Measurements from ENCODE around the gene RYR1. TPM values are rescaled to one million over a fixed set of nuclear protein-coding genes. Genes with fewer than 3 reads are reported as not detected.

Gene RYR1
- total and polyA plus RNA-seq, 8 donors: 1.5 to 5.8 (median 3.6) TPM

DNA sequence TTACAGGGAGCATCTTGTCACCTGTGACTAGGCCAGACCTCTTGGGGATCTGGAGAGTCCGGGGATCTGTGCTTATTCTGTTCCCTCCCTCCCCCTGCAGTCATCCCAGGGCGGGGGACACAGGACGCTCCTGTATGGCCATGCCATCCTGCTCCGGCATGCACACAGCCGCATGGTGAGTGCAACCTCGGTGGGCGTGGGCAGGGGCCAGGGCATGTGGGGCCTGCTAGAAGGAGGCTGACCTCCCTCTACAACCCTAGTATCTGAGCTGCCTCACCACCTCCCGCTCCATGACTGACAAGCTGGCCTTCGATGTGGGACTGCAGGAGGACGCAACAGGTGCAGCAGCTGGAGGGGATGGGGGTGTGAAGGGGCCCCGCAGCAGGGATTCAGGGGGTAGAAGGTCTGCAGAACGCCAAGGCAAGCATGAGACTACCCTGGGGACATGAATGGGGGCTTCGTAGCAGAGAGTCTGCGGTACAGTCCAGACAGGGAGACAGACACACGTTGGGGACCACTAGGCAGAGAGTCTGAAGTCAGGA is 10.0 kb downstream of the RYR1 start:
- H3K27me3 ChIP-seq: peaks cover 0 to 10% of the 10 kb centered on the region in 2 donors
- TF ChIP-seq, protein P1, sequence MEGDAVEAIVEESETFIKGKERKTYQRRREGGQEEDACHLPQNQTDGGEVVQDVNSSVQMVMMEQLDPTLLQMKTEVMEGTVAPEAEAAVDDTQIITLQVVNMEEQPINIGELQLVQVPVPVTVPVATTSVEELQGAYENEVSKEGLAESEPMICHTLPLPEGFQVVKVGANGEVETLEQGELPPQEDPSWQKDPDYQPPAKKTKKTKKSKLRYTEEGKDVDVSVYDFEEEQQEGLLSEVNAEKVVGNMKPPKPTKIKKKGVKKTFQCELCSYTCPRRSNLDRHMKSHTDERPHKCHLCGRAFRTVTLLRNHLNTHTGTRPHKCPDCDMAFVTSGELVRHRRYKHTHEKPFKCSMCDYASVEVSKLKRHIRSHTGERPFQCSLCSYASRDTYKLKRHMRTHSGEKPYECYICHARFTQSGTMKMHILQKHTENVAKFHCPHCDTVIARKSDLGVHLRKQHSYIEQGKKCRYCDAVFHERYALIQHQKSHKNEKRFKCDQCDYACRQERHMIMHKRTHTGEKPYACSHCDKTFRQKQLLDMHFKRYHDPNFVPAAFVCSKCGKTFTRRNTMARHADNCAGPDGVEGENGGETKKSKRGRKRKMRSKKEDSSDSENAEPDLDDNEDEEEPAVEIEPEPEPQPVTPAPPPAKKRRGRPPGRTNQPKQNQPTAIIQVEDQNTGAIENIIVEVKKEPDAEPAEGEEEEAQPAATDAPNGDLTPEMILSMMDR (IDR thresholded peaks at IDR 0.05): no peak
- H3K9me3 ChIP-seq: no peaks in the 10 kb centered on the region
- H3K4me1 ChIP-seq: no peaks in the 10 kb centered on the region
- no peaks in the 10 kb centered on the region for H3K36me3 ChIP-seq
- DNase-seq (peak in 1 of 4 donors; percentile 74), ATAC-seq (no peak)
- intact Hi-C loops (cut with DNase I): no loop called here
- no peak overlapping the region for H3K27ac ChIP-seq
- H3K4me3 ChIP-seq: no peak overlapping the region

DNA sequence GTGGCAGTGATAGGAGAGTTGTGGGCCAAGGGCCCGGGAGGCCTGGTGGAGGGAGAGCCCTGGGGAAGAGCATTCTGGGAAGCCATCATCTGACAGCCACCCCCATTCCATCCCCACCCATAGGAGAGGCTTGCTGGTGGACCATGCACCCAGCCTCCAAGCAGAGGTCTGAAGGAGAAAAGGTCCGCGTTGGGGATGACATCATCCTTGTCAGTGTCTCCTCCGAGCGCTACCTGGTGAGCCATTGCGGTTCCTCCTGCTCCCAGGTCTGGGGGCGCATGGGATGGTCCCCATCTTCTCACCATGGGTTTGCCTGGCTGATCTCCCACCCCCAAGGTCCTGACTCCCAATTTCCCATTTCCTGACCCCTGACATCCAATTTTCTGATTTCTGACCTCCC is 10.5 kb downstream of the RYR1 start:
- DNase-seq (no peak), ATAC-seq (no peak)
- H3K4me1 ChIP-seq: no peaks in the 10 kb centered on the region
- no peaks in the 10 kb centered on the region for H3K36me3 ChIP-seq
- H3K4me3 ChIP-seq: no peak overlapping the region
- H3K9me3 ChIP-seq: no peaks in the 10 kb centered on the region
- intact Hi-C loops (cut with DNase I): no loop called here
- no peak overlapping the region for H3K27ac ChIP-seq
- H3K27me3 ChIP-seq: peaks cover 0 to 10% of the 10 kb centered on the region in 2 donors
- TF ChIP-seq, protein P1 (IDR thresholded peaks at IDR 0.05): no peak

DNA sequence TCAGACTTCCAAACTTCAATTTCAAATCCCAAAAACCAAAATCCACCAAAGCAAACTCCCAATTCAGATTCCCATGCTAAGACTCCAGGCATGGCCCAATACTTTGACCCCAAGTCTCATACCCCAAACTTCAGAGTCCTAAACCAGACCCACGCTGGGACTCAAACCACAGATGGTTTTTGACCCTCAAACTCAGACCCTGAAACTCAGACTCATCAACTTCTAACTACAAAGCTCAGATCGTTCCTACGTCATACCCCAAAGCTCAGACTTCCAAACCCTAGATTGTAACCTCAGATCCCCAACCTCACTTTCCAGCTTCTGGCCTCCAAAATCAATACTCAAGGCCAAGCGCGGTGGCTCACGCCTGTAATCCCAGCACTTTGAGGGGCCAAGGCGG is 11.9 kb downstream of the RYR1 start:
- Histone ChIP-seq H3K27me3 (peaks cover 0 to 10% of the 10 kb centered on the region in 2 donors), H3K27ac (no peak overlapping the region), H3K4me3 (no peak overlapping the region), H3K36me3 (no peaks in the 10 kb centered on the region), H3K9me3 (no peaks in the 10 kb centered on the region), H3K4me1 (no peaks in the 10 kb centered on the region)
- intact Hi-C loops (cut with DNase I): no loop called here
- TF ChIP-seq, protein P1 (IDR thresholded peaks at IDR 0.05): no peak
- ATAC-seq (no peak), DNase-seq (no peak)

DNA sequence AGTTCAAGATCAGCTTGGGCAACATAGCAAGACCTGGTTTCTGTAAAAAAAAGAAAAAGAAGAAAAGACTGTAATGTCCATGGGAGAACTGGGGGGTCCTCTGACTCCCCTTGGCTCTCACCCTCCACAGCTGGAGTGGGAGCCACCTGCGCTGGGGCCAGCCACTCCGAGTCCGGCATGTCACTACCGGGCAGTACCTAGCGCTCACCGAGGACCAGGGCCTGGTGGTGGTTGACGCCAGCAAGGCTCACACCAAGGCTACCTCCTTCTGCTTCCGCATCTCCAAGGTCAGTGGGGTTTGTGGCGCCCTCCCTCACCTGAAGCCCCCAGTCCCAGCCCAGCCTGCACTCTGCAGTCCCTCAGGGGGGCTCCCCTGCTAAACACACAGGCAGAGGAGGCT is 14.7 kb downstream of the RYR1 start:
- intact Hi-C loops (cut with DNase I): no loop called here

DNA sequence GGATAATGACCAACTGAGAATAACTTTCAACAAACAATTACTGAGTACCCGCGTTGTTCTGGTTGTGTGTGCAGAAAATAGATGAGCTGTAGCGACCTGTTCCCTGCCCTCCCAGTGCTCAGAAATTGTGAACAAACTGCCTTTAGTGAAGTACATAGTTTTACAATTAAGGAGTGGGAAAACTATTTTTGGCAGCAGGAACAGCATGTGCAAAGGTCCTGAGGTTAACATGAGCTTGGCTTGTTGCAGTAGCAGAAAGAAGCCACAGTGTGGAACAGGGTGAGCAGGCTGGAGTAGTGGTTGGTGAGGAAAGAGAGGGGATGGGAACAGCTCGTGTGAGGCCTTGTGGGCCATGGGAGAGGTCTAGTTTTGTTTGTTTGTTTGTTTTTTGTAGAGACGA is 16.0 kb downstream of the RYR1 start:
- Histone ChIP-seq H3K4me1 (no peaks in the 10 kb centered on the region), H3K27me3 (no peaks in the 10 kb centered on the region), H3K4me3 (no peak overlapping the region), H3K27ac (no peak overlapping the region), H3K36me3 (no peaks in the 10 kb centered on the region), H3K9me3 (no peaks in the 10 kb centered on the region)
- TF ChIP-seq, protein P1 (IDR thresholded peaks at IDR 0.05): no peak
- no peak for DNase-seq
- intact Hi-C loops (cut with DNase I): no loop called here
- no peak for ATAC-seq

More for the DNA sequence above, 14.7 kb downstream of the RYR1 start:
- Histone ChIP-seq H3K36me3 (no peaks in the 10 kb centered on the region), H3K27me3 (no peaks in the 10 kb centered on the region), H3K27ac (no peak overlapping the region), H3K4me1 (no peaks in the 10 kb centered on the region), H3K9me3 (no peaks in the 10 kb centered on the region), H3K4me3 (no peak overlapping the region)
- TF ChIP-seq, protein P1 (IDR thresholded peaks at IDR 0.05): no peak
- peak in 1 of 4 donors; percentile 65 for DNase-seq
- no peak for ATAC-seq

All from left lung (tissue), 10 donors.